Right renal cortex interstitium (tissue), 3 donors: ENCODE results near the gene MTUS2. TPM values are rescaled to one million over a fixed set of nuclear protein-coding genes. Genes with fewer than 3 reads are reported as not detected.
"Not testable (repeated sequence)": the region's sequence is repeated elsewhere in the genome, so short reads cannot be mapped to it uniquely, and the experiment has no call there.

ENCODE experiments used
- DNase-seq, 3 donors: peaks; one replicate each; pipeline ENCODE4 v3.0.0-alpha.2; 2013; ENCODE audit warnings: low read depth in 3 of 3, low spot score in 2 of 3
- polyA plus RNA-seq, 3 donors: library from polyadenylated mRNA; unstranded; fragments of 120-200 nt; gene quantifications; one replicate each; pipeline ENCODE4 v1.2.1, GENCODE V29; 2013; ENCODE audit not compliant: insufficient read length in 3 of 3

The MTUS2 gene
- polyA plus RNA-seq, 3 donors = 0.47 to 1.1 (median 1.0) TPM

GRCh38 chr13:28955264-28955966 is 135.3 kb downstream of the MTUS2 start:
- peak in 1 of 3 donors; percentile 13 for DNase-seq

- DNase-seq = no peak
Observed at GRCh38 chr13:28958018-28958417, 137.9 kb downstream of the MTUS2 start.

GRCh38 chr13:28958441-28958840 is 138.3 kb downstream of the MTUS2 start:
- no peak for DNase-seq

GRCh38 chr13:28964052-28964451 is 143.9 kb downstream of the MTUS2 start:
- DNase-seq = no peak

GRCh38 chr13:28964803-28965202 is 144.7 kb downstream of the MTUS2 start:
- no peak for DNase-seq

- no peak for DNase-seq
Observed at GRCh38 chr13:28967029-28967915, 147.1 kb downstream of the MTUS2 start.

- no peak for DNase-seq
Observed at GRCh38 chr13:28976195-28976594, 156.1 kb downstream of the MTUS2 start.

- DNase-seq = no peak
Observed at GRCh38 chr13:28976636-28977035, 156.5 kb downstream of the MTUS2 start.

- DNase-seq = no peak
Observed at GRCh38 chr13:28978574-28978973, 158.4 kb downstream of the MTUS2 start.

GRCh38 chr13:28981530-28981929 is 161.4 kb downstream of the MTUS2 start:
- DNase-seq = no peak

GRCh38 chr13:28983641-28984040 is 163.5 kb downstream of the MTUS2 start:
- no peak for DNase-seq

- no peak for DNase-seq
Observed at GRCh38 chr13:28984326-28984725, 164.2 kb downstream of the MTUS2 start.

- no peak for DNase-seq
Observed at GRCh38 chr13:28984825-28985224, 164.7 kb downstream of the MTUS2 start.

GRCh38 chr13:28990378-28990777 is 170.2 kb downstream of the MTUS2 start:
- not testable (repeated sequence) for DNase-seq

GRCh38 chr13:28991764-28992163 is 171.6 kb downstream of the MTUS2 start:
- no peak for DNase-seq

- DNase-seq = no peak
Observed at GRCh38 chr13:29000826-29001225, 180.7 kb downstream of the MTUS2 start.

GRCh38 chr13:29005035-29005762 is 185.1 kb downstream of the MTUS2 start:
- peak in 1 of 3 donors; percentile 8 for DNase-seq

GRCh38 chr13:29005763-29006120 is 185.6 kb downstream of the MTUS2 start:
- peak in 1 of 3 donors; percentile 5 for DNase-seq

GRCh38 chr13:29006359-29006850 is 186.3 kb downstream of the MTUS2 start:
- no peak for DNase-seq

- no peak for DNase-seq
Observed at GRCh38 chr13:29008296-29008695, 188.2 kb downstream of the MTUS2 start.

GRCh38 chr13:29020314-29020713 is 200.2 kb downstream of the MTUS2 start:
- DNase-seq = no peak
